K562 (cell line): Measurements from ENCODE around the gene TMEM245. TPM values are rescaled to one million over a fixed set of nuclear protein-coding genes. Genes with fewer than 3 reads are reported as not detected.

ENCODE experiments used
- ATAC-seq: fragments of 200-7000 bp; cut with Tn5 transposase; 3 replicates; pipeline ENCODE4 v1.9.1; 2020; ENCODE audit warnings: moderate library complexity
- BruUV-seq: library from RNA; stranded (reverse); fragments of 400-500 nt; replicated peaks from 2 replicates; lab custom pipeline; 2021; lab: Mats Ljungman, UMichigan
- CTCF ChIA-PET: fragments of 300-600 bp; formaldehyde crosslinking; extraction: SDS; loops from one replicate; lab custom pipeline; 2021; ENCODE audit warnings: low intra/inter-chr PET ratio; lab: Yijun Ruan, JAX
- POLR2A ChIA-PET: fragments of 300-600, 350-650 bp; sonication (Branson Sonifier 250); formaldehyde crosslinking; extraction: SDS; loops from one replicate; lab custom pipeline; 2021; ENCODE audit warnings: antibody characterized with exemption, inconsistent platforms; lab: Yijun Ruan, JAX
- DNase-seq, 4 experiments: peaks; one replicate each; pipeline versions ENCODE4 v3.0.0 to v3.0.0-alpha.2; 2011 to 2018; ENCODE audit warnings: low spot score in 3 of 4, mixed read lengths in 3 of 4; ENCODE audit errors: extremely low read depth in 1 of 4
- FAIRE-seq: peaks from 2 replicates; lab custom pipeline; 2011; peaks lifted over from hg19 to GRCh38; lab: Jason Lieb, UNC
- H2AFZ ChIP-seq: 2 replicates; pipeline ENCODE4 v1.6.0; 2011; ENCODE audit warnings: low read depth, low read length, control low read depth, inconsistent platforms
- H3K27ac ChIP-seq: fragments of 200-600 bp; 3 replicates; pipeline ENCODE4 v1.8.0; 2011; ENCODE audit warnings: low read depth, mild to moderate bottlenecking, control low read depth, inconsistent platforms, low read length, moderate library complexity, mixed read lengths; ENCODE audit errors: extremely low read depth
- H3K27me3 ChIP-seq, 2 experiments: fragments of 300-600 bp in 1 of 2; 2 replicates in 1 of 2; 3 replicates in 1 of 2; pipeline versions ENCODE4 v1.6.0 to v1.8.0; 2011; ENCODE audit warnings: inconsistent platforms in 2 of 2, low read length in 2 of 2, mild to moderate bottlenecking in 1 of 2, mixed read lengths in 1 of 2, moderate library complexity in 1 of 2; ENCODE audit not compliant: control insufficient read depth in 2 of 2, insufficient read depth in 2 of 2
- H3K36me3 ChIP-seq: fragments of 300-600 bp; 3 replicates; pipeline ENCODE4 v1.8.0; 2011; ENCODE audit warnings: mild to moderate bottlenecking, low read length, inconsistent platforms; ENCODE audit not compliant: control insufficient read depth, insufficient read depth
- H3K4me1 ChIP-seq, 2 experiments: fragments of 200-600 bp in 1 of 2; replicated peaks in 1 of 2; 2 replicates in 1 of 2; 3 replicates in 1 of 2; pipeline versions ENCODE4 v1.5.1 to v1.8.0; 2011; ENCODE audit warnings: inconsistent platforms in 2 of 2, low read length in 2 of 2, mild to moderate bottlenecking in 1 of 2, mixed read lengths in 1 of 2, moderate library complexity in 1 of 2; ENCODE audit not compliant: control insufficient read depth in 2 of 2, insufficient read depth in 2 of 2
- H3K4me2 ChIP-seq: 2 replicates; pipeline ENCODE4 v1.6.1; 2011; ENCODE audit warnings: low read length, control low read depth, inconsistent platforms, mixed read lengths; ENCODE audit not compliant: insufficient read depth
- H3K4me3 ChIP-seq: fragments of 200-600 bp; sonication (generic), shearing (Covaris generic); 2 replicates; pipeline ENCODE4 v1.5.1; 2016; ENCODE audit warnings: control low read depth, inconsistent platforms
- H3K79me2 ChIP-seq: fragments of 200-600 bp; 3 replicates; pipeline ENCODE4 v1.8.0; 2011; ENCODE audit warnings: low read length, inconsistent platforms; ENCODE audit not compliant: control insufficient read depth, insufficient read depth
- H3K9ac ChIP-seq, 2 experiments: 2 replicates each; pipeline versions ENCODE4 v1.6.0 to v1.6.1; 2011; ENCODE audit warnings: low read depth in 2 of 2, low read length in 2 of 2, control low read depth in 1 of 2, inconsistent platforms in 1 of 2, mild to moderate bottlenecking in 1 of 2, mixed read lengths in 1 of 2; ENCODE audit not compliant: insufficient read depth in 1 of 2
- H3K9me1 ChIP-seq: one replicate; pipeline ENCODE4 v1.6.0; 2011; ENCODE audit warnings: inconsistent platforms, mild to moderate bottlenecking, low read length, moderate library complexity; ENCODE audit not compliant: control insufficient read depth, insufficient read depth
- H3K9me3 ChIP-seq: replicated peaks from 2 replicates; pipeline ENCODE4 v1.5.1; 2011; ENCODE audit warnings: low read depth, low read length, inconsistent platforms; ENCODE audit not compliant: control insufficient read depth, insufficient read depth
- H4K20me1 ChIP-seq: replicated peaks from 2 replicates; pipeline ENCODE4 v1.6.1; 2011; ENCODE audit warnings: low read length, inconsistent platforms, mixed read lengths; ENCODE audit not compliant: control insufficient read depth, insufficient read depth
- BCOR ChIP-seq: fragments of 450-650 bp; IDR thresholded peaks from 2 replicates; pipeline ENCODE4 v1.6.1; 2016
- C11orf30 ChIP-seq: fragments of 450-650 bp; IDR thresholded peaks from 2 replicates; pipeline ENCODE4 v1.6.1; 2016; ENCODE audit warnings: low read depth, mild to moderate bottlenecking
- CTCF ChIP-seq, 3 experiments: IDR thresholded peaks in 2 of 3; conservative IDR thresholded peaks in 1 of 3; 2 replicates each; pipeline ENCODE4 v1.5.1; 2011 to 2012; ENCODE audit warnings: low read length in 3 of 3, mild to moderate bottlenecking in 3 of 3, control low read depth in 2 of 3, improper control_type of control experiment in 1 of 3, inconsistent platforms in 1 of 3, low read depth in 1 of 3, mixed read lengths in 1 of 3, moderate library complexity in 1 of 3; ENCODE audit not compliant: insufficient read depth in 2 of 3
- DPF2 ChIP-seq: fragments of 450-650 bp; IDR thresholded peaks from 2 replicates; pipeline ENCODE4 v1.6.1; 2016
- EP300 ChIP-seq: IDR thresholded peaks from 2 replicates; pipeline ENCODE4 v1.6.1; 2012; ENCODE audit warnings: low read length, improper control_type of control experiment
- FOXK2 ChIP-seq, 2 experiments: fragments of 450-650 bp; IDR thresholded peaks in 1 of 2; conservative IDR thresholded peaks in 1 of 2; 2 replicates each; pipeline ENCODE4 v1.6.1; 2016; ENCODE audit warnings: low read depth in 2 of 2, mild to moderate bottlenecking in 1 of 2
- MAFF ChIP-seq: IDR thresholded peaks from 2 replicates; pipeline ENCODE4 v1.6.1; 2012; ENCODE audit warnings: low read length, improper control_type of control experiment
- NFIC ChIP-seq: fragments of 450-650 bp; IDR thresholded peaks from 2 replicates; pipeline ENCODE4 v1.6.1; 2017; ENCODE audit warnings: mild to moderate bottlenecking, inconsistent platforms
- OTX1 ChIP-seq: fragments of 450-650 bp; formaldehyde crosslinking; IDR thresholded peaks from 2 replicates; pipeline ENCODE4 v1.4.0; 2022; ENCODE audit warnings: mild to moderate bottlenecking
- RAD21 ChIP-seq, 2 experiments: fragments of 250-450 bp in 1 of 2; fragments of 450-650 bp in 1 of 2; sonication (Bioruptor Pico) in 1 of 2; formaldehyde crosslinking in 1 of 2; IDR thresholded peaks in 1 of 2; conservative IDR thresholded peaks in 1 of 2; 2 replicates each; pipeline versions ENCODE4 v1.4.0 to v1.8.0; 2020 to 2022; ENCODE audit warnings: mild to moderate bottlenecking in 2 of 2, moderate library complexity in 1 of 2
- THRAP3 ChIP-seq: fragments of 450-650 bp; IDR thresholded peaks from 2 replicates; pipeline ENCODE4 v1.6.1; 2016; ENCODE audit warnings: mild to moderate bottlenecking, inconsistent platforms, borderline replicate concordance
- WGBS: fragments of 100-300 bp; shearing (Covaris generic); methylation state at CpG from one replicate; pipeline ENCODE4 v1.1.6; 2016; ENCODE audit warnings: low coverage, mixed read lengths; ENCODE audit not compliant: insufficient coverage; ENCODE audit errors: missing lambda C conversion rate; 5-methylcytosine and 5-hydroxymethylcytosine counted together
- in situ Hi-C: fragments of 300-500 bp; cut with MboI; formaldehyde crosslinking; loops from 4 replicates; pipeline ENCODE4 v1.15.0; 2018; ENCODE audit warnings: inconsistent platforms, mixed read lengths
- intact Hi-C: fragments of 100-400 bp; cut with micrococcal nuclease; formaldehyde crosslinking; loops from 2 replicates; pipeline ENCODE4 v1.14.2; 2022
- polyA plus RNA-seq, 8 experiments: library from polyadenylated mRNA; depleted of rRNA in 4 of 8; stranded (reverse) in 5 of 8; unstranded in 3 of 8; fragments of >200 nt; fragmentation: Nextera tagmentation in 2 of 8; fragmentation: Illumina TruSeq in 1 of 8; extraction: Ambion mirVana in 2 of 8; extraction: Trizol in 1 of 8; gene quantifications; 2 replicates each; pipeline versions ENCODE4 v1.2.1 to v1.2.3, GENCODE V29; 2011 to 2014; ENCODE audit warnings: inconsistent platforms in 1 of 8, missing spikeins in 1 of 8
- total RNA-seq, 7 experiments: library from RNA; depleted of rRNA in 6 of 7; stranded (reverse); fragments of >200 nt in 6 of 7; fragmentation: Illumina TruSeq in 2 of 7; extraction: Trizol in 2 of 7; gene quantifications; 2 replicates each; pipeline versions ENCODE4 v1.2.1 to v1.2.3, GENCODE V29; 2011 to 2021; ENCODE audit warnings: low replicate concordance in 1 of 7

TMEM245 gene
- total and polyA plus RNA-seq, 9 of the 15 experiments (the other 6 are each of a cell fraction or from before 2014, with no cell fraction given) = 8.5 to 43.2 (median 24.3) TPM

GRCh38 chr9:109098960-109099308 is 20.8 kb downstream of the TMEM245 start:
- intact Hi-C loops = loop anchor here (1.0 to 5.0 kb wide), 2 partner anchors 35 to 83 kb away; no protein-coding TSS in a partner anchor
- Histone ChIP-seq H2AFZ (no peak overlapping the region), H3K27me3 (no peaks in the 10 kb centered on the region), H3K36me3 (peaks cover 83% of the 10 kb centered on the region), H3K4me3 (no peak overlapping the region), H4K20me1 (no peaks in the 10 kb centered on the region), H3K79me2 (peaks cover 97% of the 10 kb centered on the region), H3K9ac (peak overlapping the region in 1 of 2 experiments; percentile 35; a peak in 1 of 4 replicates), H3K4me1 (peaks cover 0 to 31% of the 10 kb centered on the region in 2 experiments; a peak in 4 of 5 replicates)
- TF ChIP-seq RAD21 (CRISPR knock-in tag; conservative IDR thresholded peaks at IDR 0.05 in 1 of 2, IDR thresholded peaks at IDR 0.05 in 1 of 2) = 0 out of 4 replicates have a peak, but pooled peaks of 1 of the 2 experiments have one; percentile 3
- no peak for TF ChIP-seq OTX1 (CRISPR knock-in tag)
- TF ChIP-seq, all 486 proteins: peak for 1
- H3K4me2 ChIP-seq = peak overlapping the region; percentile 14
- in situ Hi-C loops = no loop called here
- no peaks in the 10 kb centered on the region for H3K9me1 ChIP-seq
- peak; percentile 15 for FAIRE-seq
- ChIA-PET CTCF (no interaction called here), POLR2A (interaction anchor here (0.7 kb wide), 1 partner anchor 9 kb away, joined by 3 read pairs; no protein-coding TSS in a partner anchor)
- no TSS peak for BruUV-seq
- no peak for DNase-seq
- 53% methylated on average over 2 of the region's 2 CpGs for WGBS
- no peaks in the 10 kb centered on the region; the same call in 1 of the 2 replicates for H3K9me3 ChIP-seq
- H3K27ac ChIP-seq = peak overlapping the region; percentile 62
- ATAC-seq = peak; percentile 15

GRCh38 chr9:109098171-109098959 is 21.4 kb downstream of the TMEM245 start:
- Histone ChIP-seq H3K79me2 (peaks cover 97% of the 10 kb centered on the region), H3K4me3 (no peak overlapping the region), H4K20me1 (no peaks in the 10 kb centered on the region), H3K27ac (peak overlapping the region; percentile 62), H3K4me2 (peak overlapping the region; percentile 14), H3K9me3 (no peaks in the 10 kb centered on the region; the same call in 1 of the 2 replicates), H3K36me3 (peaks cover 83% of the 10 kb centered on the region), H3K9me1 (no peaks in the 10 kb centered on the region), H3K4me1 (peaks cover 0 to 31% of the 10 kb centered on the region in 2 experiments; a peak in 4 of 5 replicates), H3K27me3 (no peaks in the 10 kb centered on the region), H3K9ac (peak overlapping the region in 1 of 2 experiments; percentile 35; a peak in 1 of 4 replicates), H2AFZ (no peak overlapping the region)
- intact Hi-C loops (loop anchor here (1.0 to 5.0 kb wide), 2 partner anchors 36 to 84 kb away; no protein-coding TSS in a partner anchor), in situ Hi-C loops (no loop called here)
- no TSS peak for BruUV-seq
- ChIA-PET POLR2A (interaction anchor here (1.3 to 2.0 kb wide), 2 partner anchors 9 to 11 kb away, joined by 4 to 8 read pairs; no protein-coding TSS in a partner anchor), CTCF (no interaction called here)
- DNase-seq = peak; percentile 24 to 61 (median 34)
- WGBS = 37% methylated on average over 4 of the region's 4 CpGs
- ATAC-seq = peak; percentile 87
- FAIRE-seq = peak; percentile 89
- TF ChIP-seq C11orf30 (peak; percentile 93), BCOR (no peak), FOXK2 (conservative IDR thresholded peaks at IDR 0.05 in 1 of 2, IDR thresholded peaks at IDR 0.05 in 1 of 2; ENCODE audit: low read depth in 2 of 2) (peak; percentile 21 to 46; a peak in 2 of 4 replicates), DPF2 (peak; percentile 50; the same call in 1 of the 2 replicates), MAFF (peak; percentile 95), EP300 (0 out of 2 replicates have a peak, but pooled peaks have one; percentile 18), CTCF (IDR thresholded peaks at IDR 0.05 in 2 of 3, conservative IDR thresholded peaks at IDR 0.05 in 1 of 3; ENCODE audit: insufficient read depth in 2 of 3, low read depth in 1 of 3, low read length in 3 of 3) (peak in 2 of 3 experiments; percentile 50 to 54; a peak in 5 of 6 replicates), NFIC (no peak), THRAP3 (no peak)
